ENCODE results near the gene BCL2.

- TF ChIP-seq CTCF (conservative IDR thresholded peaks at IDR 0.05; ENCODE audit: low read depth, low read length) = peak; percentile 82
- no peak for TF ChIP-seq EZH2 (IDR thresholded peaks at IDR 0.05; ENCODE audit: low read length, unreplicated experiment)
- TF ChIP-seq EZH2phosphoT487 (IDR thresholded peaks at IDR 0.05; ENCODE audit: borderline replicate concordance, low read length) = no peak
Measured at GRCh38 chr18:63322908-63323634, 3.5 kb upstream of the BCL2 start.
